AG08396 (cell line): ENCODE measurements around the gene TP73.
A peak's percentile ranks its signal among the peaks of the same experiment; 100 is the strongest.

Experiments
- DNase-seq: peaks from one replicate; pipeline ENCODE4 v3.0.0; 2012; ENCODE audit warnings: low spot score, mixed read lengths

Gene TP73

GRCh38 chr1:3768811-3769390 is 116.6 kb downstream of the TP73 start:
- no peak for DNase-seq

GRCh38 chr1:3770047-3770765 is 117.9 kb downstream of the TP73 start:
- no peak for DNase-seq

- DNase-seq = no peak
These were observed 119.1 kb downstream of the TP73 start for GRCh38 chr1:3771108-3772026.

GRCh38 chr1:3772027-3772714 is 119.9 kb downstream of the TP73 start:
- DNase-seq = peak; percentile 99

- DNase-seq = no peak
These were observed 120.6 kb downstream of the TP73 start, which contains the start of gene SMIM1 for GRCh38 chr1:3772715-3773571. Gene SMIM1 (plus strand): TSS chr1:3772749. CDS start chr1:3775374, 2,625 bp downstream.

- peak; percentile 43 for DNase-seq
These were observed 121.4 kb downstream of the TP73 start for GRCh38 chr1:3773572-3774275.

GRCh38 chr1:3774276-3774945 is 122.1 kb downstream of the TP73 start:
- DNase-seq = no peak

- peak; percentile 82 for DNase-seq
These were observed 122.7 kb downstream of the TP73 start for GRCh38 chr1:3774946-3775489.

- DNase-seq = peak; percentile 88
These were observed 123.3 kb downstream of the TP73 start for GRCh38 chr1:3775490-3776230.

- DNase-seq = no peak
These were observed 124.1 kb downstream of the TP73 start for GRCh38 chr1:3776231-3776961.

- no peak for DNase-seq
These were observed 124.8 kb downstream of the TP73 start for GRCh38 chr1:3777078-3777547.

- DNase-seq = no peak
These were observed 125.6 kb downstream of the TP73 start for GRCh38 chr1:3777647-3778589.

GRCh38 chr1:3778590-3779264 is 126.4 kb downstream of the TP73 start:
- DNase-seq = no peak

- no peak for DNase-seq
These were observed 127.1 kb downstream of the TP73 start for GRCh38 chr1:3779265-3779911.

- DNase-seq = no peak
These were observed 127.6 kb downstream of the TP73 start for GRCh38 chr1:3779912-3780416.

- no peak for DNase-seq
These were observed 128.6 kb downstream of the TP73 start for GRCh38 chr1:3780901-3781300.
